Liver (tissue), 3 donors: ENCODE results near the gene EIF4E3.

Experiments
- ATF3 ChIP-seq: IDR thresholded peaks from 2 replicates; pipeline ENCODE4 v1.6.1; 2016; ENCODE audit warnings: antibody characterized with exemption
- EGR1 ChIP-seq, 2 donors: IDR thresholded peaks; 2 replicates each; pipeline ENCODE4 v1.6.1; 2016 to 2018; ENCODE audit warnings: antibody characterized with exemption in 2 of 2, low read depth in 2 of 2
- FOXA1 ChIP-seq: IDR thresholded peaks from 2 replicates; pipeline ENCODE4 v1.6.1; 2016; ENCODE audit warnings: antibody characterized with exemption
- FOXA2 ChIP-seq: IDR thresholded peaks from 2 replicates; pipeline ENCODE4 v1.6.1; 2016; ENCODE audit warnings: antibody characterized with exemption
- GABPA ChIP-seq, 2 donors: IDR thresholded peaks in 1 of 2; conservative IDR thresholded peaks in 1 of 2; 2 replicates each; pipeline ENCODE4 v1.6.1; 2016; ENCODE audit warnings: antibody characterized with exemption in 2 of 2, mild to moderate bottlenecking in 1 of 2, moderate library complexity in 1 of 2
- JUND ChIP-seq, 2 donors: IDR thresholded peaks; 2 replicates each; pipeline ENCODE4 v1.6.1; 2016; ENCODE audit warnings: antibody characterized with exemption in 2 of 2
- RAD21 ChIP-seq, 2 donors: IDR thresholded peaks; 2 replicates each; pipeline ENCODE4 v1.6.1; 2016; ENCODE audit warnings: antibody characterized with exemption in 2 of 2, mild to moderate bottlenecking in 2 of 2
- REST ChIP-seq: IDR thresholded peaks from 2 replicates; pipeline ENCODE4 v1.6.1; 2016; ENCODE audit warnings: antibody characterized with exemption, mild to moderate bottlenecking
- RXRA ChIP-seq, 2 donors: IDR thresholded peaks; 2 replicates each; pipeline ENCODE4 v1.6.1; 2017 to 2018; ENCODE audit warnings: antibody characterized with exemption in 2 of 2, mild to moderate bottlenecking in 1 of 2
- SP1 ChIP-seq: IDR thresholded peaks from 2 replicates; pipeline ENCODE4 v1.6.1; 2018; ENCODE audit warnings: antibody characterized with exemption, mild to moderate bottlenecking
- TAF1 ChIP-seq: conservative IDR thresholded peaks from 2 replicates; pipeline ENCODE4 v1.6.1; 2016; ENCODE audit warnings: antibody characterized with exemption, mild to moderate bottlenecking
- TF ChIP-seq, protein P1 (sequence below): fragments of 150-350 bp; IDR thresholded peaks from 2 replicates; pipeline ENCODE4 v1.5.1; 2017; ENCODE audit warnings: improper control_type of control experiment, low read depth, low read length; ENCODE audit not compliant: missing input control
- TF ChIP-seq, protein P2 (sequence below): IDR thresholded peaks from 2 replicates; pipeline ENCODE4 v1.6.1; 2016; ENCODE audit warnings: antibody characterized with exemption
- TF ChIP-seq, protein P3 (sequence below): IDR thresholded peaks from 2 replicates; pipeline ENCODE4 v1.6.1; 2016; ENCODE audit warnings: antibody characterized with exemption
- donor health status: healthy.
- donor health status: healthy.

DNA sequence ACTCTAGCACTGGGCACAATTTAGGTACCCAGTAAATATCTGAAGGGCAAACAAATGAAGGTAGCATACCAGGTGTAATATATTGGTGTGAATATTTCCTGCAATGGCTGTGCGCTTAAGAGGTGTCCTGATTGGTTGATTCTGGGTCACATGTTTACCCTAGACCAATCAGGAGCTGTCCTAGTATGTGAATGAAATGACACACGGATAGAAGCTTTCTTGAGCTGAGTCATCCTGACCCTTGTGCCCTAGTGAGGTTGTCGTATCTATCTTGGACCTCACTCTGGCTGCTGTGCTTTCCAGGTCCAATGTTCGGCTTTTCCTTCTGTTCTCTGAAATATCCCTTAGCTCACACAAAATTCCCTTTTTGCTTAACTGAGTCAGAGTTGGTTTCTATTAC is 83.5 kb downstream of the EIF4E3 start:
- TF ChIP-seq, protein P1, sequence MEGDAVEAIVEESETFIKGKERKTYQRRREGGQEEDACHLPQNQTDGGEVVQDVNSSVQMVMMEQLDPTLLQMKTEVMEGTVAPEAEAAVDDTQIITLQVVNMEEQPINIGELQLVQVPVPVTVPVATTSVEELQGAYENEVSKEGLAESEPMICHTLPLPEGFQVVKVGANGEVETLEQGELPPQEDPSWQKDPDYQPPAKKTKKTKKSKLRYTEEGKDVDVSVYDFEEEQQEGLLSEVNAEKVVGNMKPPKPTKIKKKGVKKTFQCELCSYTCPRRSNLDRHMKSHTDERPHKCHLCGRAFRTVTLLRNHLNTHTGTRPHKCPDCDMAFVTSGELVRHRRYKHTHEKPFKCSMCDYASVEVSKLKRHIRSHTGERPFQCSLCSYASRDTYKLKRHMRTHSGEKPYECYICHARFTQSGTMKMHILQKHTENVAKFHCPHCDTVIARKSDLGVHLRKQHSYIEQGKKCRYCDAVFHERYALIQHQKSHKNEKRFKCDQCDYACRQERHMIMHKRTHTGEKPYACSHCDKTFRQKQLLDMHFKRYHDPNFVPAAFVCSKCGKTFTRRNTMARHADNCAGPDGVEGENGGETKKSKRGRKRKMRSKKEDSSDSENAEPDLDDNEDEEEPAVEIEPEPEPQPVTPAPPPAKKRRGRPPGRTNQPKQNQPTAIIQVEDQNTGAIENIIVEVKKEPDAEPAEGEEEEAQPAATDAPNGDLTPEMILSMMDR: no peak
- TF ChIP-seq JUND (IDR thresholded peaks at IDR 0.05): no peak
- TF ChIP-seq ATF3: no peak
- no peak for TF ChIP-seq EGR1 (IDR thresholded peaks at IDR 0.05; ENCODE audit: low read depth in 2 of 2)
- no peak for TF ChIP-seq RAD21 (IDR thresholded peaks at IDR 0.05)
- TF ChIP-seq, protein P2, sequence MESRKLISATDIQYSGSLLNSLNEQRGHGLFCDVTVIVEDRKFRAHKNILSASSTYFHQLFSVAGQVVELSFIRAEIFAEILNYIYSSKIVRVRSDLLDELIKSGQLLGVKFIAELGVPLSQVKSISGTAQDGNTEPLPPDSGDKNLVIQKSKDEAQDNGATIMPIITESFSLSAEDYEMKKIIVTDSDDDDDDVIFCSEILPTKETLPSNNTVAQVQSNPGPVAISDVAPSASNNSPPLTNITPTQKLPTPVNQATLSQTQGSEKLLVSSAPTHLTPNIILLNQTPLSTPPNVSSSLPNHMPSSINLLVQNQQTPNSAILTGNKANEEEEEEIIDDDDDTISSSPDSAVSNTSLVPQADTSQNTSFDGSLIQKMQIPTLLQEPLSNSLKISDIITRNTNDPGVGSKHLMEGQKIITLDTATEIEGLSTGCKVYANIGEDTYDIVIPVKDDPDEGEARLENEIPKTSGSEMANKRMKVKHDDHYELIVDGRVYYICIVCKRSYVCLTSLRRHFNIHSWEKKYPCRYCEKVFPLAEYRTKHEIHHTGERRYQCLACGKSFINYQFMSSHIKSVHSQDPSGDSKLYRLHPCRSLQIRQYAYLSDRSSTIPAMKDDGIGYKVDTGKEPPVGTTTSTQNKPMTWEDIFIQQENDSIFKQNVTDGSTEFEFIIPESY: no peak
- TF ChIP-seq FOXA1: no peak
- no peak for TF ChIP-seq TAF1
- TF ChIP-seq, protein P3, sequence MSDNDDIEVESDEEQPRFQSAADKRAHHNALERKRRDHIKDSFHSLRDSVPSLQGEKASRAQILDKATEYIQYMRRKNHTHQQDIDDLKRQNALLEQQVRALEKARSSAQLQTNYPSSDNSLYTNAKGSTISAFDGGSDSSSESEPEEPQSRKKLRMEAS: no peak
- TF ChIP-seq REST: no peak
- no peak for TF ChIP-seq SP1
- TF ChIP-seq GABPA (IDR thresholded peaks at IDR 0.05 in 1 of 2, conservative IDR thresholded peaks at IDR 0.05 in 1 of 2): no peak
- no peak for TF ChIP-seq RXRA (IDR thresholded peaks at IDR 0.05)
- TF ChIP-seq FOXA2: no peak
